ENCODE data around the gene ANKRD55. TPM values are rescaled to one million over a fixed set of nuclear protein-coding genes. Genes with fewer than 3 reads are reported as not detected.
A peak's percentile ranks its signal among the peaks of the same experiment; 100 is the strongest.

Gene ANKRD55
- total and polyA plus RNA-seq, 9 of the 15 experiments (the other 6 are each of a cell fraction or from before 2014, with no cell fraction given) = 3.4 to 10.6 (median 6.5) TPM

GRCh38 chr5:56161439-56161823 is 71.7 kb downstream of the ANKRD55 start:
- H3K9ac ChIP-seq (ENCODE audit: insufficient read depth in 1 of 2, low read depth in 2 of 2, low read length in 2 of 2) = no peak overlapping the region
- peak overlapping the region; percentile 22; the same call in 1 of the 2 replicates for H3K4me2 ChIP-seq (ENCODE audit: insufficient read depth, low read length)
- no TSS peak for BruUV-seq (replicated peaks)
- no peaks in the 10 kb centered on the region for H3K79me2 ChIP-seq (ENCODE audit: control insufficient read depth, insufficient read depth, low read length)
- H2AFZ ChIP-seq (ENCODE audit: low read depth, low read length) = no peak overlapping the region
- ChIA-PET CTCF (ENCODE audit: low intra/inter-chr PET ratio) (no interaction called here), POLR2A (no interaction called here)
- H3K9me1 ChIP-seq (ENCODE audit: control insufficient read depth, insufficient read depth, low read length) = no peaks in the 10 kb centered on the region
- peaks cover 0 to 12% of the 10 kb centered on the region in 2 experiments; a peak in 2 of 5 replicates for H3K27me3 ChIP-seq (ENCODE audit: control insufficient read depth in 2 of 2, insufficient read depth in 2 of 2, low read length in 2 of 2)
- H3K4me3 ChIP-seq = no peak overlapping the region
- FAIRE-seq (no peak), ATAC-seq (no peak), DNase-seq (ENCODE audit: extremely low read depth in 1 of 4, low spot score in 3 of 4) (no peak)
- WGBS (ENCODE audit: insufficient coverage, low coverage, missing lambda C conversion rate) = 2% methylated on average over 3 of the region's 3 CpGs
- no peaks in the 10 kb centered on the region for H3K36me3 ChIP-seq (ENCODE audit: control insufficient read depth, insufficient read depth, low read length)
- H4K20me1 ChIP-seq (replicated peaks; ENCODE audit: control insufficient read depth, insufficient read depth, low read length) = no peaks in the 10 kb centered on the region
- intact Hi-C loops (cut with micrococcal nuclease) (loop anchor here (5.0 kb wide), 1 partner anchor 39 kb away; no protein-coding TSS in a partner anchor), in situ Hi-C loops (cut with MboI) (no loop called here)
- no peak overlapping the region for H3K27ac ChIP-seq (ENCODE audit: extremely low read depth, low read depth, low read length)
- H3K4me1 ChIP-seq (replicated peaks in 1 of 2; ENCODE audit: control insufficient read depth in 2 of 2, insufficient read depth in 2 of 2, low read length in 2 of 2) = peaks cover 11 to 34% of the 10 kb centered on the region in 2 experiments; a peak in 4 of 5 replicates
- no peaks in the 10 kb centered on the region for H3K9me3 ChIP-seq (replicated peaks; ENCODE audit: control insufficient read depth, insufficient read depth, low read depth, low read length)
- peak; percentile 12; the same call in 1 of the 2 replicates for TF ChIP-seq ZKSCAN8 (CRISPR knock-in tag; IDR thresholded peaks at IDR 0.05)
- no peak for TF ChIP-seq ZNF184 (CRISPR knock-in tag; IDR thresholded peaks at IDR 0.05)

GRCh38 chr5:56160723-56161438 is 72.2 kb downstream of the ANKRD55 start:
- Histone ChIP-seq H3K9ac (ENCODE audit: insufficient read depth in 1 of 2, low read depth in 2 of 2, low read length in 2 of 2) (no peak overlapping the region), H4K20me1 (replicated peaks; ENCODE audit: control insufficient read depth, insufficient read depth, low read length) (no peaks in the 10 kb centered on the region), H3K9me1 (ENCODE audit: control insufficient read depth, insufficient read depth, low read length) (no peaks in the 10 kb centered on the region), H2AFZ (ENCODE audit: low read depth, low read length) (no peak overlapping the region), H3K27ac (ENCODE audit: extremely low read depth, low read depth, low read length) (no peak overlapping the region), H3K4me1 (replicated peaks in 1 of 2; ENCODE audit: control insufficient read depth in 2 of 2, insufficient read depth in 2 of 2, low read length in 2 of 2) (peaks cover 12 to 39% of the 10 kb centered on the region in 2 experiments; a peak in 4 of 5 replicates), H3K4me3 (no peak overlapping the region), H3K36me3 (ENCODE audit: control insufficient read depth, insufficient read depth, low read length) (no peaks in the 10 kb centered on the region), H3K27me3 (ENCODE audit: control insufficient read depth in 2 of 2, insufficient read depth in 2 of 2, low read length in 2 of 2) (peaks cover 0 to 12% of the 10 kb centered on the region in 2 experiments; a peak in 2 of 5 replicates), H3K4me2 (ENCODE audit: insufficient read depth, low read length) (no peak overlapping the region), H3K9me3 (replicated peaks; ENCODE audit: control insufficient read depth, insufficient read depth, low read depth, low read length) (no peaks in the 10 kb centered on the region), H3K79me2 (ENCODE audit: control insufficient read depth, insufficient read depth, low read length) (no peaks in the 10 kb centered on the region)
- POLR2A ChIA-PET = no interaction called here
- no peak for TF ChIP-seq ZNF212 (CRISPR knock-in tag; IDR thresholded peaks at IDR 0.05)
- no peak for TF ChIP-seq DLX4 (CRISPR knock-in tag; IDR thresholded peaks at IDR 0.05)
- TF ChIP-seq SREBF2 (CRISPR knock-in tag; IDR thresholded peaks at IDR 0.05) = no peak
- no peak for FAIRE-seq
- WGBS (ENCODE audit: insufficient coverage, low coverage, missing lambda C conversion rate) = 43% methylated on average over 4 of the region's 4 CpGs
- ATAC-seq = no peak
- no TSS peak for BruUV-seq (replicated peaks)
- intact Hi-C loops (cut with micrococcal nuclease) = loop anchor here (5.0 kb wide), 1 partner anchor 39 kb away; no protein-coding TSS in a partner anchor
- CTCF ChIA-PET (ENCODE audit: low intra/inter-chr PET ratio) = no interaction called here
- in situ Hi-C loops (cut with MboI) = no loop called here
- no peak for DNase-seq (ENCODE audit: extremely low read depth in 1 of 4, low spot score in 3 of 4)

All from K562 (cell line).